NCI-H2081 treated with DMSO at 0.1 percent for 48 hours (cell line): ENCODE data around the gene MGAT5.
A peak's percentile ranks its signal among the peaks of the same experiment; 100 is the strongest.

Experiments used
- DNase-seq: peaks from one replicate; lab custom pipeline; 2025; lab: John Stamatoyannopoulos, UW

MGAT5 gene

GRCh38 chr2:134253804-134254203 is at the start of gene MGAT5:
MGAT5 (plus strand) TSS chr2:134254072; CDS start chr2:134254404, 332 bp downstream.
- DNase-seq, result peak; percentile 34

- no peak for DNase-seq
These were observed 48.8 kb upstream of the MGAT5 start for GRCh38 chr2:134205087-134205486.

DNA sequence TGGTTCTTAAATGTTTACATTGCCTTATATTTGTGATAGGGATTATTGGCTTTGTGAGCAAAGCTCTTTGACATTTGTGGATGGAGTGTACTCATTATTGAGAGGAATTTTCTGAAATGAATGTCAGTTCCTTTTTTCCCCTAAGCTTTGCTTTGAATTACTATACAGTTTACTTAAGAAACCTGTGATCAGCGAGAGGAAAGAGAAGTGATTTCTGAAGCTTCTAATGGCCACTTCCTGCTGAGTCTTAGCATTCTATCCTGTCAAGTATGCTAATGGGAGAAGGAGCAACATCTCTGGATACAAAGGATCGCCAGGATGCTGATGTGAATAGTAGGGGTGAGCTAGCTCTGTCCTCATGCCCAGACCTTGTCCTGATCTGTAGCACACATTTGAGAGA is 47.8 kb upstream of the MGAT5 start:
- no peak for DNase-seq

- DNase-seq, result no peak
These were observed 47.3 kb upstream of the MGAT5 start for GRCh38 chr2:134206573-134206972.

GRCh38 chr2:134207589-134208209 is 46.2 kb upstream of the MGAT5 start:
- DNase-seq, result no peak

- DNase-seq, result no peak
These were observed 45.0 kb upstream of the MGAT5 start for GRCh38 chr2:134208825-134209224.

GRCh38 chr2:134212746-134213145 is 41.1 kb upstream of the MGAT5 start:
- no peak for DNase-seq

GRCh38 chr2:134216152-134216829 is 37.6 kb upstream of the MGAT5 start:
- no peak for DNase-seq

GRCh38 chr2:134217351-134217750 is 36.5 kb upstream of the MGAT5 start:
- no peak for DNase-seq

GRCh38 chr2:134217924-134218323 is 35.9 kb upstream of the MGAT5 start:
- no peak for DNase-seq

DNA sequence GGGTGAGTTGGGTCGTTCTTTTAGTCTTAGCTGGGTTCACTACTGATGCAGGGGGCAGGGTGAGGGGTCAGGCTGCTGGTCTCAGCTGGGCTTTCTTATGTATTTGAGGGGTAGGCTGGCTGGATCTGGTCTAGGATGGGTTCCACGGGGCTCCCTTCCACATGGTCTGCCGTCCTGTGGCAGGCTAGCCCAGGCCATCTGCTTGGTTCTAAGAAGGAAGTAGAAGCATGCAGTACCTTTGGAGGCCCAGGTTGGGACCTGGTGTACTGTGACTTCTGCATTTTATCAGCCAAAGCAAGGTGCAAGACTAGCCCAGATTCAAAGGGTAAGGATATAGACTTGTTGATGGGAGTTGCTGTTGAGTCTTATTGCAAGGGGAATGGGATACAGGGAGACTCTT is 35.5 kb upstream of the MGAT5 start:
- no peak for DNase-seq

DNA sequence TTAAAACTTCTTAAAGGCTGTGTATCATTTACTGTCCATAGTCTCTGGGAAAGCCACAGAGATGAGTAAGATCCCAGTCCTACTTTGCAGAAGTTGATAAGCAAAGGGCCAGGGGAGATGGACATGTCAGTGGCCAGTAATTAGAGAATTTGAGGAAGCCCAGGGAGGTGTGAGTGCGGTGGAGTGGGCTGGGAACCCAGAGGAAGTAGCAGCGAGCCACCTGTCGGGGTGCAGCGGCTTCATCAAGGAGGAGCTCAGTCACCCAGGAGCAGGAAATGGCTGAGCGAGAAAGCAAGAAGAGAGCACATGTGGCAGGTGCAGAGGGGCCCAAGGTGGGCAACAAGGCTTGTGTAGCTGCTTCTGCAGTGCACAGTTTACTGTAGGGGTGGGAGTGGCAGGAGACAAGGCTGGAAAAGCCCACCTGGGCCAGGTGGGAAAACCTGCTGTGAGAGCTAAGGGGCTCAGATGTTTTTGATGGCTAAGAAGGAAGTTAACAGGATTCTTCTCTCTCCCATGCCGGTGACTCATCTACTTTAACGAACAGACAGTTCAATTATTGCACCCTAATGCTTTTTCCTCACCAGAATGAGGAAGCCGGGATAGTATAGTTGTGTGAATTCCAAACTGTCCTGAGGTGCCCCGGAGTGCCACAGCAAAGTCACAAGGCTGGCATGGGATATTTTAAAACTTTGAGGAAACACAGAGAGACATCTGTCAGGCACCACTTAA is 34.8 kb upstream of the MGAT5 start:
- no peak for DNase-seq

GRCh38 chr2:134220344-134220974 is 33.4 kb upstream of the MGAT5 start:
- DNase-seq, result no peak

- DNase-seq, result no peak
These were observed 29.9 kb upstream of the MGAT5 start for GRCh38 chr2:134224005-134224404.

GRCh38 chr2:134225173-134225572 is 28.7 kb upstream of the MGAT5 start:
- DNase-seq, result no peak

GRCh38 chr2:134225841-134226240 is 28.0 kb upstream of the MGAT5 start:
- no peak for DNase-seq

DNA sequence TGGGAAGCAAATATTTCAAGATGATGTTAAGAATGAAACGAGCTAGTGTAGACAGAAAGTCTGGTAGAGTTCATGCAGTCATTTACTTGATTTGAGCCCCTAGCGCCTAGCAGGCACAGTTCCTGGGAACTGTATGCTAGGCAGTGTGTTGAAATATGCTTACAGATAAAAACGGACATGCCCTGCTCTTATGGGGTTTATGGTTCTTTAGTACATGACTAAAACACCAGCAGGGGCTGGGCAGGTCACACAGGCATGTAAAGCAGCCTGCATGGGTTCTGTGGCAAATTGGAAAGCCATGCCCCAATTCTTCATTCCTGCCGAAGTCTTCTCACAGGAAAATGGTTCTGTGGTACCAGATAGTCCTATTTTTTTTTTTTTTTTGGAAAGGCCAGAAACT is 27.3 kb upstream of the MGAT5 start:
- DNase-seq, result no peak

- DNase-seq, result no peak
These were observed 26.2 kb upstream of the MGAT5 start for GRCh38 chr2:134227666-134228065.

DNA sequence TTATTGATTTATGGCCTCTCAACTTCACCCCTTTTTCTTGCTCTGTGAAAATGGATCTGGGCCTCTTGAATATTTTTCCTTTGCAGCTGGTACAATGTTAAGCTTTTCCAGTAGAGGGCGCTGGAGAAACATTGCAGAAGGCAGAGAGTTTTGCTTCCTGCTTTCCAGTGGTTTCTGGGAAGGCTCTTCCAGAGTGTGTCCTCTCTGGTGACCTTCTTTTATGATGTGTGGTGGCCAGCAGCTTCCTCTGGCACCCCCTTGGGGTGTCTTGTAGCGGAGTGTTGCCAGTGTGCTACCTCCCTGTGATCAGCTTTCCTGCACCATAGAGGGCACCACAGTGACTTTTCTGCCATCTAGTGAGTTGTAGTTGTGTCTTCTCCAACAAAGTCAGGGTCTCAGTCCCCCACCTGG is 25.4 kb upstream of the MGAT5 start:
- DNase-seq, result no peak

DNA sequence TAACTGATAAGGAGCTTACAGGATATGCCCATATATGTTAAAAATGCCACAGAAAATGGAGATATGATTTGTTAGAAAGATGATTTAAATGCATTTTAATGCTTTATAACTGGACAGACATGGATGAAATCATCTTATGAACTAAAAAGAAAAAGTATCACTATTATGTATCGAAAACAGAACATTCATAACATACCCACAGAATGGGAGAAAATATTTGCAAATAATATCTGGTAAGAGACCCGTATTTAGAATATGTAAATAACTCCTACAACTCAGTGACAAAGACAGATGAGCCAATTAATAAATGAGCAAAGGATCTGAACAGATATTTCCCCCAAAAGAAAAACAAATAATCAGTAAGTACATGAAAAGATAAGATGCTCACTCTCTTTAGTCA is 24.3 kb upstream of the MGAT5 start:
- no peak for DNase-seq

DNA sequence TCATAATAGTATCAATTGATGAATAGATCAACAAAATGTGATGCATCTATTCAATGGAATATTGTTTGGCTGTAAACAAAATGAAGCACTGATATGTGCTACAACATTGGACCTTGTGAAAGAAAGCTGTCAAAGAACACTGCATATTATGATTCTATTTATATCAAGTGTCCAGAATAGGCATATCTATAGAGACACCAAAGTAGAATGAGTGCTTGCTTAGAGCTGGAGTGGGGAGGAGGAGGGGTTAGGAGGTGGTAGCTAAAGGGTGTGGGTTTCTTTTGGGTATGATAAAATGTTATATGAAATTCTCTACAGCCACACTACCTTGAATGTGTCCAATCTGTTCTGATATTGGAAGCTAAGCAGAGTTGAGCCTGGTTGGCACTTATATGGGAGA is 23.0 kb upstream of the MGAT5 start:
- no peak for DNase-seq

GRCh38 chr2:134231301-134231964 is 22.4 kb upstream of the MGAT5 start:
- DNase-seq, result no peak
